GM12891 (cell line): Measurements from ENCODE around the gene TMC1.
"Not testable (repeated sequence)": the region's sequence is repeated elsewhere in the genome, so short reads cannot be mapped to it uniquely, and the experiment has no call there.

Experiments used
- PAX5 ChIP-seq: IDR thresholded peaks from 2 replicates; pipeline ENCODE4 v1.6.1; 2011; ENCODE audit warnings: low read length, moderate library complexity, mild to moderate bottlenecking; ENCODE audit not compliant: insufficient read depth, severe bottlenecking
- POLR2AphosphoS5 ChIP-seq: IDR thresholded peaks from 2 replicates; pipeline ENCODE4 v1.6.1; 2011; ENCODE audit warnings: low read depth, low read length, control low read depth
- TAF1 ChIP-seq: IDR thresholded peaks from 2 replicates; pipeline ENCODE4 v1.6.1; 2011; ENCODE audit warnings: low read depth, low read length, control low read depth

- not testable (repeated sequence) for TF ChIP-seq PAX5, POLR2AphosphoS5, TAF1
These were observed 285.0 kb downstream of the TMC1 start for GRCh38 chr9:72806313-72806809.
